MM.1S (cell line): Measurements from ENCODE around the gene MPZL3.

Source experiments
- CTCF ChIP-seq: fragments of 300-600 bp; sonication (generic); IDR thresholded peaks from 2 replicates; pipeline ENCODE4 v1.5.1; 2016; ENCODE audit warnings: antibody characterized with exemption, low read length, mixed read lengths
- EZH2 ChIP-seq: fragments of 300-600 bp; sonication (generic); optimal IDR thresholded peaks from 2 replicates; pipeline ENCODE3; 2017; ENCODE audit warnings: low read depth, mild to moderate bottlenecking, antibody characterized with exemption, low read length, mixed read lengths
- EZH2phosphoT487 ChIP-seq: fragments of 300-600 bp; sonication (generic); IDR thresholded peaks from 2 replicates; pipeline ENCODE4 v1.6.1; 2018; ENCODE audit warnings: antibody characterized with exemption, low read length

GRCh38 chr11:118213781-118214180 is 38.4 kb downstream of the MPZL3 start:
- TF ChIP-seq CTCF, result no peak
- no peak for TF ChIP-seq EZH2
- no peak for TF ChIP-seq EZH2phosphoT487
